Measurements from ENCODE around the gene LYRM4.
A peak's percentile ranks its signal among the peaks of the same experiment; 100 is the strongest.
"Not testable (repeated sequence)": the region's sequence is repeated elsewhere in the genome, so short reads cannot be mapped to it uniquely, and the experiment has no call there.

The LYRM4 gene

DNA sequence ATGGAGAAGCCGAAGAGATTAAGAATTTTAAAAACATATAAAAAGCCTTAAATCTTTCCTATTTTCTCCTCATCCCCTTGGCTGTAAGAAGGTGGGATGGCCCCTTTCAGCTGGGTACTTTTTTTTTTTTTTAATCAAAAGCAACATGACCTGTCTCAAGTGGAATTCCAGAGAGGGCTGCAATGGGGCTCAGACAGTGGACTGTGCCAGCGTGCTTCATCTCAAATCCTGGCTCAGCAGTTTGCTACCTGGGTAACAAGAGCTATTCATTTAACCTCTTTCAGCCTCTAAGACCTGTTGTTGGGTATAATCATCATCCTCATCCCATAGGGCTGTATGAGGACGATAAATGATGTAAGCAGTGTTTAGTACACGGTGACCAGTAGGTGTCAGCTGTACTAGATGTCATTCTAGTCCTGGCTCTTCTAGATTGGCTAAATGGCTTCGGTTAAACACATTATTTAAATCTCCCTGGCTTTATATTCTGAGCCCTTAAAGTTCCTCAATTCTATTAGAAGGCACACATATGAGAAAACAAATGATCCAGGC, 182.6 kb downstream of the LYRM4 start:
- peak; percentile 35 for DNase-seq
- in situ Hi-C loops (cut with MboI; ENCODE audit: low pct_unique_long_range_greater_than_20kb, low sequenced_read_pairs): no loop called here

DNA sequence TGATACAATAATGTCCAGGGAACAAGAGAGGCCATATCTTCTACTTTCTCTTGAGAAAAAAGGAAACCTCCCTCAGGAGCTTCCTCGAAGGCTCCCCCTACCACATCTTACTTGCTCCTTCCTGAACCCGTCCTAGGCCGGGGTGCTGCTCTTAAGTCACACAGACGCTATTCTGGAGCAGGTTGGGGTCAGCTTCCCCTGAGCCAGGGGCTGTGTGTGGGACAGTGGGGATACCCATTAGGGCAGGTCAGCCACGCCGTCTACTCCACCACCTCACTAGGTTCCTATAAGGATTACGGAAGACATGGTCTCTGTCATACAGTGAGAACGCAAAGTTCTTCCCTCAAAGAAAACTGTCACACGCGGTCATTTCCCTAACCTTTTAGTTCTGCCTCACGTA, 183.8 kb downstream of the LYRM4 start:
- no peak for DNase-seq
- in situ Hi-C loops (cut with MboI; ENCODE audit: low pct_unique_long_range_greater_than_20kb, low sequenced_read_pairs): no loop called here

DNA sequence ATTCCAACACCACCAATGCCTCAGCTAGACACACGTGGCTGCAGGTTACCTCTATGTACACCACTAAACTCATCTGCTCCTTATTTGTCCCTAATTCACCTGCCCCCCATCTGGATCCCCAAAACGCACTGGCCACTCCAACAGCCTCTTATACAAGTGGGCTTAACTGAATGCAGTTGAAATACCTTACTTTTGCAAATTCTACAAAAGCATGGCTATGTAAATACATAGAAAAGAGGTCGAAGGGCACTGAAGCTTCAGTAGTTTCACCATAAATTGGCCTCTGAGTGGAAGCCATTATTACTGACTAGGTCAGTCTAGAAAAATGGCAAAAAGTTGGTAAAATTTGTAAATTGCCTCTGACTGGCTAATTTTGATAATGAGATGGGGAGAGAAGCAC, 186.8 kb downstream of the LYRM4 start:
- no peak for DNase-seq

DNA sequence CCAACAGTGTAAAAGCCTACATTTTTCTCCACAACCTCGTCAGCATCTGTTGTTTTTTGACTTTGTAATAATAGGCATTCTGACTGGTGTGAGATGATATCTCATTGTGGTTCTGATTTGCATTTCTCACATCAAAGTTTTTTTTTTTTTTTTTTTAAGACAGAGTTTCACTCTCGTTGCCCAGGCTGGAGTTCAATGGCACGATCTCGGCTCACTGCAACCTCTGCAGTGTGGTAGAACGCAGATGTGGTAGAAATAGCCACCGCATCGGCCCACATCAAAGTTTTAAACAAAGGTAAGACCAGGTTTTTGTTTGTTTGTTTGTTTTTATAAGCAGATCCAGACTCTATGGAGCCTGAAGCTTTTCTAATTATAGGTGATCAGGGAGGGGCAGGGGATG, 188.3 kb downstream of the LYRM4 start:
- in situ Hi-C loops (cut with MboI; ENCODE audit: low pct_unique_long_range_greater_than_20kb, low sequenced_read_pairs): no loop called here
- no peak for DNase-seq

More for the DNA sequence above, 186.8 kb downstream of the LYRM4 start:
- in situ Hi-C loops (cut with MboI; ENCODE audit: low pct_unique_long_range_greater_than_20kb, low sequenced_read_pairs): no loop called here

DNA sequence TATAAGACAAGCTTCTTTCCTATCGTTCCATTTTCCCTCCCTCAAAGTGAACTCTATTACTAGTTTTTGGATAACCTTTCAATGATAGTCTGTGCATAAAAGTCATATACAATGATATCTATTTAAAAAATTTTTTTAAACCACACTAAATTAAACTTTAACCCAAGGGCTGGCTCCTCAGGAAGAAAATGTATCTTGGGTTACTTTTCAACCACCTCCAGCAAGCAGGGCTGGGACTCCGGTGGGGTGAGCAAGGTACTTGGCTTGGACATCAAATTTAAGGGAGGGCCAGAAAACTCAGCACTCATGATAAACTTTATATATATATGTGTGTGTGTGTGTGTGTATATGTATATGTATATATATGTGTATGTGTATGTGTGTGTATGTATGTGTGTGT, 189.5 kb downstream of the LYRM4 start:
- in situ Hi-C loops (cut with MboI; ENCODE audit: low pct_unique_long_range_greater_than_20kb, low sequenced_read_pairs): no loop called here
- no peak for DNase-seq

DNA sequence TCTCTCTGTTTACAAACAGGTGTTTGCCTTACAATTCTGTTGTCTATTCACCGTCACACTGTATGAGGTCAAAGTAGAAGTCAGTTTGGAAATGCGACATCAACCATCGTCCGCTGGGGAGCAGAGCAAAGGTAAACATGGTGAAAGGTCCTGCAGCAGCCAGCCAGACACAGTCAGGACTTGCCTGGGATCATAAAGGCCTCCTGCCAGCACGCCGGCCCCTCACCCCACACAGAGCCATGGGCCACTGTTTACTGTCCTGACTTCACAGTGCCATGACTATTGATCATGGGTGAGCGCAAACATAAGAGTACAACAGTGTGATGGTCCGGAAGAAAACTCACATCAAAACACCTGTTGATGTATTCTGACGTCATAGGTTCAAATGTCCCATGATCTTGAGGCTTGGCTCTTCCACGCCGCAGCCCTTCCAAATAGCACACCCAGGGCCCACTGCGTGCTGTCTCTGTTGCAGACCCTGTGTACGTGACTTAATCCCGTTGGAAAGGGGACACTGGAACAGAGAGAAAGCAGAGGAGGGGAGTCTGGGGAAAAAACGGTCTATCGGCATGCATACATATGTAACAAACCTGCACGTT, 192.5 kb downstream of the LYRM4 start:
- no peak for DNase-seq
- in situ Hi-C loops (cut with MboI; ENCODE audit: low pct_unique_long_range_greater_than_20kb, low sequenced_read_pairs): no loop called here

DNA sequence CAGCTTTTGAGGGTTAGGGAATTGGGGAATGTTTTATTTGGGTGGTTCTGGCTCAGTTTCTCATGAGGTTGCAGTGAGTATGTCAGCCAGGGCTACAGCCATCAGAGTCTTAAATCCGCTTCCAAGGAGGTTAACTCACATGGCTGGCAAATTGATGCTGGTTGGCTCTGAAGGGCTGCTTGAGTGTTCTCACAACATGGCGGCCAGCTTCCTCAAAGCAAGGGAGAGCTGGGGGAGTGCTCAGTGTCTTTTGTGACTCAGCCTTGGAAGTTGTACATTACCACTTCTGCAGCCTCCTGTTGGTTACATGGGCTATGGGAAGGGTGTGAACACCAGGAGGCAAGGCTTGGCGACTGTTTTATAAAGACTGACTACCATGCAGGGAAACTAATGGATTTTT, 193.4 kb downstream of the LYRM4 start:
- in situ Hi-C loops (cut with MboI; ENCODE audit: low pct_unique_long_range_greater_than_20kb, low sequenced_read_pairs): no loop called here

DNA sequence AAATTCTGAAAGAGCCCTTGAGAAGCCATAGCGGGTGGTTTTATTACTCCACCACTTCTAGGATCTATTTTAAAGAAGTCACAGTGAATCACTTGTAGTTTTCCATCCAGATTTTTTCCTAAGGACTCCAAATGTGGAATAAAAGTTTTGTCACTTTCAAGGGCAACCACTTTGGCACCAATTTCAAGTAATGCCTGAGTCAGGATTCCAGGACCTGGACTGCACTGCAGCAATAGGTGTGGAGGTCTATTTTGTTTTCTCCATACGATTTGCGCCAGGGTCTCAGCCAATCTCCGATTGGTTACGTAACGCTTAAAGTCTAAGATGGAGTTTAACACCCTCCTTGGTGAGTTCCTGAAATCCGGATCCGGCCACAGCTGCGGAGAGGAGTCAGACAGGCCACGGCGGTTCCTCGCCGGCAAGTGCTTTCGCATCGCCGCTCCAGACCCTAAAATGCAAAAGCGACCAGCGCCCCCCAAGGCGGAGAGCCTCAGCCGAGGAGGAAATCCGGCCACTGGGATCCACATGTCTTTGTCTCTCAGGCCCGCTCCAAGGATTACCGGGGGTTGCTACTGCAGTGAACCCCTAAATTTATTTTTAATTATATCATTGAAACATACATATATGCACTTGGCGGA, 194.2 kb downstream of the LYRM4 start:
- in situ Hi-C loops (cut with MboI; ENCODE audit: low pct_unique_long_range_greater_than_20kb, low sequenced_read_pairs): no loop called here
- no peak for DNase-seq

More for the DNA sequence above, 193.4 kb downstream of the LYRM4 start:
- DNase-seq: no peak

DNA sequence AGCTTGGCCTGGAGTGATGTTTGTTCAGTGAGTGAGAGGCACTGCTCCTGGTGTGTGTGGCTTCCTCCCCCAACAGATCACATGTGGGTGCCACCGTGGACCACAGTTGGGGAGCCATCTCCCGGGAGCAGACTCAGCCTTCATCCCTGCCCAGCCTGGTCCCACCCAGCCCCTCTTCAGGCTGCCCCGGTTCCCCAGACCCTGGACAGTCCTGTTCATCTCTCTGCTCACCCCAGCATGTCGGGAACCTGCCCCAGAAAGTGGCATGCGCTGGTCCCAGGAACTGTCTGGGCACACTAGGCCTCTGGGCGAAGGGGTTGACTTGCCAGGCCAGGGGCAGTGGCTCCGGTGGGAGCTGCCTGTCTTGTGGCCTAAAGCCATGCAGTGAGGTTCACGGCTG, 197.1 kb downstream of the LYRM4 start:
- no peak for DNase-seq
- in situ Hi-C loops (cut with MboI; ENCODE audit: low pct_unique_long_range_greater_than_20kb, low sequenced_read_pairs): no loop called here

DNA sequence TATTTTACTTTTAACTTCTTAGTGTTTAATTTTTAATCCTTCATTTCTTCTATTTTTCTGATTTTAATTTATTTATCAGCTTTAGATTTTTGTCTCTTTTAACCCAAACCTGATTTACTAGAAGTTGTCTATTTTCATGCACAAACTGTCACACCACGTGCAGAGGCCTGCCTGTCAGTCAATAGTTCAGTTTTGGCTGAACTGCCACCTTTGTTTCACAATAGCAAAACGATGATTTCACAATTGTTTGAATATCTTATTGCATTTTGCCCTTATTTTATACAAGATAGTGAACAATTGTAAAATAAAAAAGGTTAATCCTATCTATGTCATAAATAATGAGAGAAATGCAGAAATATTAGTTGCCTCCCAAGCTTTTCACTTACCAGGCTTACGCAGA, 199.6 kb downstream of the LYRM4 start:
- DNase-seq: no peak
- in situ Hi-C loops (cut with MboI; ENCODE audit: low pct_unique_long_range_greater_than_20kb, low sequenced_read_pairs): no loop called here

DNA sequence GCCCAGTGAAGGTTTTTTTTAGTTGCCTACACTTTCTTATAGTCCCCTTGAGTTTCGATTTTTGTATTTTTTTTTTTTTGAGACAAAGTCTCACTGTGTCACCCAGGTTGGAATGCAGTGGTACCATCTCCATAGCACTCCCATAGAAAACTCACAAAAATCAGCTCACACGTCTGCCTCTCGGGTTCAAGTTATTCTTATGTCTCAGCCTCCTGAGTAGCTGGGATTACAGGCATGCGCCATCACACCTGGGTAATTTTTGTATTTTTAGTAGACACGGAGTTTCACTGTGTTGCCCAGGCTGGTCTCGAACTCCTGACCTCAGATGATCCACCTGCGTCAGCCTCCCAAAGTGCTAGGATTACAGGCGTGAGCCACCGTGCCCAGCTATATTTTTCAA, 200.3 kb downstream of the LYRM4 start:
- in situ Hi-C loops (cut with MboI; ENCODE audit: low pct_unique_long_range_greater_than_20kb, low sequenced_read_pairs); DNase-seq: not testable (repeated sequence)

DNA sequence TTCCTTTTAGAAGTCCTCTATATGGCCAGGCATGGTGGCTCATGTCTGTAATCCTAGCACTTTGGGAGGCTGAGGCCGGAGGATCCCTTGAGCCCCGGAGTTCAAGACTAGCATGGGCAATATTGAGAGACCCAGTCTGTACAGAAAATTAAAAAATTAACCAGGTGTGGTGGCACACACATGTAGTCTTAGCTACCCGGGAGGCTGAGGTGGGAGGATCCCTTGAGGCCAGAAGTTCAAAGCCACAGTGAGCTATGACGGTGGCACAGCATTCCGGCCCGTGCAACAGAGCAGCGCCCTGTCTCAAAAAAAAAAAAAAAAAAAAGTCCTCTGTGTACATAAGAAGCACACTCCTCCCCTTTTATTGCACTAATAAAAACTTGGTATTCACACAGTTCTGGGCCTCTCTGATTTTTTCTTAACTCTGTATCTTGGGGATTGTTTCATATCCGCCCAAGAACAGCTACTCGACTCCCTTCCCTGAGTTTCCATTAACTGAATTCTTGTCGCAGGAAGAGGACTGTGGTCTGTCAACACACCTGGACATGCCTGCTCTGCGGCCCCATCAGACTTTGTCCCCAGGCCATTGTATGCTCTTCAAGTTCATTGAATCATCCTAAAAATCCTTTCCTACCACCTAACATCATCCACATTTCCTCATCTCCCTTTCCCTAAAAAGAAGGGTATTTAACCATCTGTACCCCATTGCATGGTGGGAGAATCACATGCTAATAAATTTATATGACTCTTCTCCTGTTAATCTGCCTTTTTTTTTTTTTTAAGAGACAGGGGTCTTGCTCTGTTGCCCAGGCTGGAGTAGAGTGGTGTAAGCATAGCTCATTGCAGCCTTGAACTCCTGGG, 201.5 kb downstream of the LYRM4 start:
- in situ Hi-C loops (cut with MboI; ENCODE audit: low pct_unique_long_range_greater_than_20kb, low sequenced_read_pairs): no loop called here
- no peak for DNase-seq
